ENCODE data around the gene UBASH3A.

UBASH3A gene

DNA sequence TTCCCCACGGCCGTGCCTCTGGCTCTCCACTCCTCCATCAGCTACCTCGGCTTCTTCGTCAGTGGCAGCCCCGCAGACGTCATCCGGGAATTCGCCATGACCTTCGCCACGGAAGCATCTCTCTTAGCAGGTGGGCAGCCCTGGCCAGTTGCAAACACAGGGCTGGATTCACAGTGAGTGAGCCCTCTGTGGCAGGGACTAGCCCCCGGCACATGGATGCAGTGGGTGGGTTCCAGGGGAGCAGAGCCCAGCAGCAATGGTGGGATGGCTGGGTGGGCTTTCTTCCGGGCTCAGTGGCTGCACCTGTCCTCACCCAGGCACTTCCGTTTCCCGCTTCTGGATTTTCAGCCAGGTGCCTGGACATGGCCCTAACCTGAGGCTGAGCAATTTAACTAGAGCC, 9.4 kb downstream of the UBASH3A start:
- DNase-seq (ENCODE audit: low read depth in 2 of 2): no peak
- TF ChIP-seq, protein P1, sequence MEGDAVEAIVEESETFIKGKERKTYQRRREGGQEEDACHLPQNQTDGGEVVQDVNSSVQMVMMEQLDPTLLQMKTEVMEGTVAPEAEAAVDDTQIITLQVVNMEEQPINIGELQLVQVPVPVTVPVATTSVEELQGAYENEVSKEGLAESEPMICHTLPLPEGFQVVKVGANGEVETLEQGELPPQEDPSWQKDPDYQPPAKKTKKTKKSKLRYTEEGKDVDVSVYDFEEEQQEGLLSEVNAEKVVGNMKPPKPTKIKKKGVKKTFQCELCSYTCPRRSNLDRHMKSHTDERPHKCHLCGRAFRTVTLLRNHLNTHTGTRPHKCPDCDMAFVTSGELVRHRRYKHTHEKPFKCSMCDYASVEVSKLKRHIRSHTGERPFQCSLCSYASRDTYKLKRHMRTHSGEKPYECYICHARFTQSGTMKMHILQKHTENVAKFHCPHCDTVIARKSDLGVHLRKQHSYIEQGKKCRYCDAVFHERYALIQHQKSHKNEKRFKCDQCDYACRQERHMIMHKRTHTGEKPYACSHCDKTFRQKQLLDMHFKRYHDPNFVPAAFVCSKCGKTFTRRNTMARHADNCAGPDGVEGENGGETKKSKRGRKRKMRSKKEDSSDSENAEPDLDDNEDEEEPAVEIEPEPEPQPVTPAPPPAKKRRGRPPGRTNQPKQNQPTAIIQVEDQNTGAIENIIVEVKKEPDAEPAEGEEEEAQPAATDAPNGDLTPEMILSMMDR (IDR thresholded peaks at IDR 0.05; ENCODE audit: low read depth, low read length): no peak
- no peak overlapping the region for H3K4me3 ChIP-seq (replicated peaks in 1 of 2; ENCODE audit: low read depth in 2 of 2, low read length in 2 of 2)

- no peak overlapping the region for H3K4me3 ChIP-seq (replicated peaks in 1 of 2; ENCODE audit: low read depth in 2 of 2, low read length in 2 of 2)
- TF ChIP-seq, protein P1 (IDR thresholded peaks at IDR 0.05; ENCODE audit: low read depth, low read length): no peak
- no peak for DNase-seq (ENCODE audit: low read depth in 2 of 2)
These were observed 9.8 kb downstream of the UBASH3A start for GRCh38 chr21:42413500-42413899.

DNA sequence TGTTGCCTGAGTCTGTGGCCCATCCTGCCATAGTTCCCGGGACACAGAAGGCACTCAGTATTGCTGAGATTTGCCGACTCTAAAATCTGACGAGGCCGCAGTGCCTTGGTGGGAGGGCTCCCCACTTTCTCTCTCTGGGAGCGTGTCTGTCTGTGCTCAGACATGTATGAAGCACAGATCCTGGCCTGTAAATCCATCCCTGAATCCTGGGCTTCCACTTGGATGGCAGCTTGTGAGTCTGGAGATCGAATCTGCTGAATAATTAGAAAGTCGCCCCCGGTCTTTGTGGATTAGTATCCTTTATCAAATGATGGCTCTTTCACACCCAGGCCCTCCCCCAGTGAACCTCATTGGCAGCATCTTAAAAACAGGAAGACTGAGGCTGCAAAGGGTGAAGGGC, 10.4 kb downstream of the UBASH3A start:
- TF ChIP-seq, protein P1 (IDR thresholded peaks at IDR 0.05; ENCODE audit: low read depth, low read length): no peak
- no peak for DNase-seq (ENCODE audit: low read depth in 2 of 2)

DNA sequence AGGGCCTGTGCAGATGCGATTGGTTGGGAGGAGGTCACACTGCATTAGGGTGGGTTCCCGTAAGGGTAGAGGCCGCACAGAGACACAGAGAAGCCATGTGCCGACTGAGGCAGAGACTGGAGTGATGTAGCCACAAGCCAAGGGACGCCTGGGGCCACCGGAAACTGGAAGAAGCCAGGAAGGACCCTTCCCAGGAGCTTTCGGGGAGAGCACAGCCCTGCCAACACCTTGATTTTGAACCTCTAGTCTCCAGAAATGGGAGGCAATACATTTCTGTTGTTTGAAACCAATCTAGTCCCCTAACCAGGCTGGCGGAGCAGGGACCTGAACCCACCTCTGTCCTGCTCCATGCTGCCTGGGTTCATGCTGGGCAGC, 10.8 kb downstream of the UBASH3A start:
- no peak for DNase-seq (ENCODE audit: low read depth in 2 of 2)
- TF ChIP-seq, protein P1 (IDR thresholded peaks at IDR 0.05; ENCODE audit: low read depth, low read length): no peak
- no peak overlapping the region for H3K4me3 ChIP-seq (replicated peaks in 1 of 2; ENCODE audit: low read depth in 2 of 2, low read length in 2 of 2)

More for the DNA sequence above, 10.4 kb downstream of the UBASH3A start:
- H3K4me3 ChIP-seq (replicated peaks in 1 of 2; ENCODE audit: low read depth in 2 of 2, low read length in 2 of 2): no peak overlapping the region

DNA sequence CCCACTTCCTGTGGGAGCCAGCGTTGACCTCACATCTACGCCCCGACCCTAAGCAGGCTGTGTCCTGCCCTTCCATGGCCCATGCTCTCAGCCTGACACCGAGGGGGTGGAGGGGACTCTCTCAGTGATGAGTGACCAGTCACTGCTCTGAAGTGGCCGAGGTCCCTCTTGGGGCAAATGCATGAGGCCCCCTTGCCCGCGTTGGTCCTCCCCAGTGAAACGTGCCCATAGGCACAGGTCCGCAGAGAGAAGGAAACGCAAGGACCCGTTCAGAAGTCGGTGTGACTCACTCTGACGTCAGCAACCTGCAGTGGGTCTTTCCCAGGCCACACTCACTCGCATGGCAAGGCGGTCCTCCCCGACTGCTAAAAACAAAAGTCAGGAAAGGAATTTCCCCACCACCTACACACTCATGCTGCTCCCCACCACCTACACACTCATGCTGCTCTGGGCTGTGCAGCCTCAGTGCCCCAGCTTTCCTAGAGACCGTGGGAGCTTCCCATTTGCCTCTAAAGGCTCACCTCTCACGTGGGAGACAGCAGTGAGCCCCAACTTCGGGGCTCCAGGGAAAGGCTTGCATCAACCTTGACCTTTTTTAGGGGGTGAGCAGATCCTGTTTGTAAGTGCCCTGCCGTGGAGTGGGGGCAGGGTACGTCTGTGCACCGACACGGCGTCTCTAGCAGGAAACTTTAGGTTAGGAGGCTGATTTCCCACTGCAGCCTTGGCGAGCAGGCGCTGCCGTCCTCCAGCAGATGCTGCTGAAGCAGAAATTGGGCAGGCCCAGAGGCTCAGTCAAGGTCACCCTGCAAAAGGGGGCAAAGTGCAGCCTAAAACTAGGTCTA, 11.4 kb downstream of the UBASH3A start:
- peak; percentile 7 to 56 for DNase-seq (ENCODE audit: low read depth in 2 of 2)
- H3K4me3 ChIP-seq (replicated peaks in 1 of 2; ENCODE audit: low read depth in 2 of 2, low read length in 2 of 2): no peak overlapping the region
- TF ChIP-seq, protein P1 (IDR thresholded peaks at IDR 0.05; ENCODE audit: low read depth, low read length): no peak

DNA sequence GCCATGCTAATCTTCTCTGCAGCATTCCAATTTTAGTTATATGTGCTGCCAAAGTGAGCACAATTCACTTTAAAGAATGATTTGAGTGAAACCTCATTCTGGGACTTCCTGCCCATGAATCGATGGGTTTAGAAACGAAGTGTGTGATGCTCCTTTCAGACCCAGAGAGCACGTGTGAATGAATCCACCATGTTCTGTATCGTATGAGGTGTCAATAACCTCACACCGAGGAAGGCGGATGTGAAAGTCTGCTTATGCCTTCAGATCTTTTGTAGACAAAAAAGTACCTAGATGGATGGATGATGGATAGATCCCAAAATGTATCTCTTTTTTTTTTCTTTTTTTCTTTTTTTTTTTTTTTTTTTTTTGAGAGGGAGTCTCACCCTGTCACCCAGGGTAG, 13.8 kb downstream of the UBASH3A start:
- no peak for DNase-seq (ENCODE audit: low read depth in 2 of 2)
- no peak overlapping the region for H3K4me3 ChIP-seq (replicated peaks in 1 of 2; ENCODE audit: low read depth in 2 of 2, low read length in 2 of 2)
- TF ChIP-seq, protein P1 (IDR thresholded peaks at IDR 0.05; ENCODE audit: low read depth, low read length): no peak

Measured in cardiac fibroblast (primary cell).